IMR-90 (cell line): ENCODE results near the gene TMEM117. TPM values are rescaled to one million over a fixed set of nuclear protein-coding genes. Genes with fewer than 3 reads are reported as not detected.

Experiments
- ATAC-seq: fragments of 200-7000 bp; cut with Tn5 transposase; 2 replicates; pipeline ENCODE4 v1.9.1; 2020; ENCODE audit warnings: low read depth, mild to moderate bottlenecking, moderate library complexity
- BruUV-seq: library from RNA; stranded (reverse); fragments of 400-500 nt; replicated peaks from 2 replicates; lab custom pipeline; 2021; lab: Mats Ljungman, UMichigan
- CTCF ChIA-PET: fragments of 300-600 bp; formaldehyde crosslinking; extraction: SDS; loops from one replicate; lab custom pipeline; 2021; ENCODE audit warnings: antibody characterized with exemption; lab: Yijun Ruan, JAX
- POLR2A ChIA-PET: fragments of 300-600 bp; sonication (Branson Sonifier 250); formaldehyde crosslinking; loops from one replicate; lab custom pipeline; 2022; ENCODE audit warnings: antibody characterized with exemption; ENCODE audit not compliant: unreplicated experiment; lab: Charles Lee
- DNase-seq: peaks from one replicate; pipeline ENCODE4 v3.0.0; 2013
- H2AFZ ChIP-seq: replicated peaks from 2 replicates; pipeline ENCODE3; 2013; ENCODE audit warnings: low read length, mild to moderate bottlenecking; ENCODE audit not compliant: poor library complexity
- H2AK5ac ChIP-seq: 2 replicates; pipeline ENCODE4 v1.6.1; 2013; ENCODE audit warnings: low read depth, low read length, inconsistent platforms
- H2AK9ac ChIP-seq: replicated peaks from 2 replicates; pipeline ENCODE3; 2013; ENCODE audit warnings: mild to moderate bottlenecking, low read depth, low read length, moderate library complexity; ENCODE audit not compliant: poor library complexity
- H2BK120ac ChIP-seq: 2 replicates; pipeline ENCODE4 v1.6.1; 2013; ENCODE audit warnings: low read depth, low read length, inconsistent platforms
- H2BK15ac ChIP-seq: 3 replicates; pipeline ENCODE4 v1.6.1; 2013; ENCODE audit warnings: low read depth, low read length, inconsistent platforms
- H2BK20ac ChIP-seq: 2 replicates; pipeline ENCODE4 v1.6.1; 2013; ENCODE audit warnings: low read depth, mild to moderate bottlenecking, inconsistent platforms, low read length, moderate library complexity
- H2BK5ac ChIP-seq: 2 replicates; pipeline ENCODE4 v1.6.1; 2013; ENCODE audit warnings: mild to moderate bottlenecking, low read depth, low read length, inconsistent platforms; ENCODE audit not compliant: poor library complexity, severe bottlenecking
- H3K14ac ChIP-seq: replicated peaks from 2 replicates; pipeline ENCODE4 v1.6.1; 2013; ENCODE audit warnings: low read depth, low read length, inconsistent platforms
- H3K18ac ChIP-seq: 2 replicates; pipeline ENCODE4 v1.6.1; 2013; ENCODE audit warnings: low read depth, low read length, control low read depth
- H3K23ac ChIP-seq: 2 replicates; pipeline ENCODE4 v1.6.1; 2013; ENCODE audit warnings: low read depth, low read length, inconsistent platforms
- H3K27ac ChIP-seq: 2 replicates; pipeline ENCODE4 v1.5.1; 2013; ENCODE audit warnings: mild to moderate bottlenecking, control low read depth, low read length; ENCODE audit not compliant: insufficient read depth
- H3K27me3 ChIP-seq: 2 replicates; pipeline ENCODE4 v1.6.1; 2013; ENCODE audit warnings: low read length; ENCODE audit not compliant: control insufficient read depth, insufficient read depth
- H3K36me3 ChIP-seq: 2 replicates; pipeline ENCODE4 v1.6.1; 2013; ENCODE audit warnings: low read length, mixed read lengths; ENCODE audit not compliant: control insufficient read depth, insufficient read depth
- H3K4ac ChIP-seq: 2 replicates; pipeline ENCODE4 v1.6.1; 2013; ENCODE audit warnings: low read depth, low read length, inconsistent platforms
- H3K4me1 ChIP-seq: 2 replicates; pipeline ENCODE4 v1.6.1; 2013; ENCODE audit warnings: low read length, mixed read lengths; ENCODE audit not compliant: control insufficient read depth, insufficient read depth
- H3K4me2 ChIP-seq: 2 replicates; pipeline ENCODE4 v1.6.1; 2013; ENCODE audit warnings: low read depth, mild to moderate bottlenecking, control low read depth, low read length, moderate library complexity
- H3K4me3 ChIP-seq: 2 replicates; pipeline ENCODE4 v1.5.1; 2013; ENCODE audit warnings: low read depth, mild to moderate bottlenecking, control low read depth, low read length, moderate library complexity; ENCODE audit not compliant: insufficient read depth
- H3K56ac ChIP-seq: 2 replicates; pipeline ENCODE4 v1.6.1; 2013; ENCODE audit warnings: low read length, inconsistent platforms; ENCODE audit not compliant: insufficient read depth; ENCODE audit errors: extremely low read depth
- H3K79me1 ChIP-seq, 2 experiments: 2 replicates each; pipeline ENCODE4 v1.6.1; 2013; ENCODE audit warnings: low read length in 2 of 2, inconsistent platforms in 1 of 2, low read depth in 1 of 2
- H3K9ac ChIP-seq: 2 replicates; pipeline ENCODE4 v1.6.1; 2013; ENCODE audit warnings: low read depth, low read length, control low read depth
- H3K9me1 ChIP-seq: 2 replicates; pipeline ENCODE4 v1.6.1; 2013; ENCODE audit warnings: low read length, inconsistent platforms; ENCODE audit not compliant: insufficient read depth
- H3K9me3 ChIP-seq: 2 replicates; pipeline ENCODE4 v1.6.1; 2013; ENCODE audit warnings: low read length; ENCODE audit not compliant: control insufficient read depth, insufficient read depth
- H4K20me1 ChIP-seq: 2 replicates; pipeline ENCODE4 v1.6.1; 2013; ENCODE audit warnings: low read length, inconsistent platforms; ENCODE audit not compliant: insufficient read depth
- H4K5ac ChIP-seq: 2 replicates; pipeline ENCODE4 v1.6.1; 2013; ENCODE audit warnings: mild to moderate bottlenecking, low read depth, low read length, control low read depth
- H4K8ac ChIP-seq, 2 experiments: 2 replicates each; pipeline ENCODE4 v1.6.1; 2013; ENCODE audit warnings: low read depth in 2 of 2, low read length in 2 of 2, control low read depth in 1 of 2, inconsistent platforms in 1 of 2
- H4K91ac ChIP-seq: 2 replicates; pipeline ENCODE4 v1.6.1; 2013; ENCODE audit warnings: low read depth, low read length, inconsistent platforms; ENCODE audit not compliant: insufficient read depth
- BHLHE40 ChIP-seq: fragments of 150-350 bp; IDR thresholded peaks from 2 replicates; pipeline ENCODE4 v1.6.1; 2016; ENCODE audit warnings: mild to moderate bottlenecking, low read depth, low read length
- CHD1 ChIP-seq: IDR thresholded peaks from 2 replicates; pipeline ENCODE4 v1.6.1; 2012; ENCODE audit warnings: low read depth, low read length, improper control_type of control experiment
- CTCF ChIP-seq: conservative IDR thresholded peaks from 2 replicates; pipeline ENCODE4 v1.5.1; 2012; ENCODE audit warnings: mild to moderate bottlenecking, low read depth, low read length, improper control_type of control experiment
- ELK1 ChIP-seq: fragments of 150-350 bp; IDR thresholded peaks from 2 replicates; pipeline ENCODE4 v1.6.1; 2016; ENCODE audit warnings: low read depth, mild to moderate bottlenecking, low read length, moderate library complexity, borderline replicate concordance
- FOS ChIP-seq: fragments of 150-350 bp; IDR thresholded peaks from 2 replicates; pipeline ENCODE4 v1.6.1; 2016; ENCODE audit warnings: low read depth, low read length
- MAFK ChIP-seq: IDR thresholded peaks from 2 replicates; pipeline ENCODE4 v1.6.1; 2012; ENCODE audit warnings: low read depth, low read length, improper control_type of control experiment
- MAZ ChIP-seq: IDR thresholded peaks from 2 replicates; pipeline ENCODE4 v1.6.1; 2012; ENCODE audit warnings: low read depth, mild to moderate bottlenecking, low read length, improper control_type of control experiment, moderate library complexity, borderline replicate concordance
- MXI1 ChIP-seq: IDR thresholded peaks from 2 replicates; pipeline ENCODE4 v1.6.1; 2012; ENCODE audit warnings: low read depth, mild to moderate bottlenecking, low read length, moderate library complexity, borderline replicate concordance
- NFE2L2 ChIP-seq: fragments of 150-350 bp; IDR thresholded peaks from 2 replicates; pipeline ENCODE4 v1.6.1; 2016; ENCODE audit warnings: low read depth, mild to moderate bottlenecking, low read length
- POLR2A ChIP-seq: IDR thresholded peaks from 2 replicates; pipeline ENCODE4 v1.6.1; 2012; ENCODE audit warnings: mild to moderate bottlenecking, low read depth, low read length
- RAD21 ChIP-seq: IDR thresholded peaks from 2 replicates; pipeline ENCODE4 v1.6.1; 2012; ENCODE audit warnings: low read length, improper control_type of control experiment
- RCOR1 ChIP-seq: IDR thresholded peaks from 2 replicates; pipeline ENCODE4 v1.6.1; 2012; ENCODE audit warnings: mild to moderate bottlenecking, low read length, improper control_type of control experiment; ENCODE audit not compliant: insufficient replicate concordance
- RFX5 ChIP-seq: IDR thresholded peaks from 2 replicates; pipeline ENCODE4 v1.8.0; 2012; ENCODE audit warnings: low read depth, mild to moderate bottlenecking, low read length, moderate library complexity
- SMC3 ChIP-seq: fragments of 150-350 bp; IDR thresholded peaks from 2 replicates; pipeline ENCODE4 v1.6.1; 2016; ENCODE audit warnings: low read depth, mild to moderate bottlenecking, antibody characterized with exemption, low read length, moderate library complexity
- USF2 ChIP-seq: fragments of 150-350 bp; IDR thresholded peaks from 2 replicates; pipeline ENCODE4 v1.6.1; 2017; ENCODE audit warnings: mild to moderate bottlenecking, antibody characterized with exemption, low read length, low read depth
- WGBS, 2 experiments: methylation state at CpG; one replicate each; pipeline versions ENCODE4 v1.1.5 to v1.1.7; 2013; ENCODE audit warnings: missing lambda C conversion rate in 2 of 2; ENCODE audit not compliant: insufficient read length in 1 of 2; ENCODE audit errors: extremely low coverage in 2 of 2; 5-methylcytosine and 5-hydroxymethylcytosine counted together
- dilution Hi-C: fragments of 300-500 bp; cut with HindIII; formaldehyde crosslinking; loops from one replicate; pipeline ENCODE4 v1.14.3; 2018; ENCODE audit warnings: low sequenced_read_pairs; ENCODE audit not compliant: unreplicated experiment
- in situ Hi-C: fragments of 300-500 bp; cut with MboI; formaldehyde crosslinking; loops from 3 replicates; pipeline ENCODE4 v1.14.3; 2019; ENCODE audit warnings: low sequenced_read_pairs, inconsistent platforms, mixed read lengths
- intact Hi-C: fragments of 100-400 bp; cut with micrococcal nuclease; formaldehyde crosslinking; loops from 2 replicates; pipeline ENCODE4 v1.10.0; 2022
- polyA plus RNA-seq, 3 experiments: library from polyadenylated mRNA; depleted of rRNA; stranded (reverse); fragments of >200 nt; gene quantifications; 2 replicates each; pipeline ENCODE4 v1.2.3, GENCODE V29; 2012; ENCODE audit warnings: low replicate concordance in 1 of 3
- total RNA-seq: library from RNA; depleted of rRNA; stranded (reverse); fragments of >200 nt; gene quantifications from 2 replicates; pipeline ENCODE4 v1.2.3, GENCODE V29; 2012

TMEM117 gene
- total and polyA plus RNA-seq, 2 of the 4 experiments (the other 2 are of a cell fraction) = 8.7 to 21.0 TPM

- intact Hi-C loops = no loop called here
- Histone ChIP-seq H2AFZ (no peak overlapping the region), H2BK15ac (no peak overlapping the region), H3K4me3 (no peak overlapping the region), H2AK9ac (no peak overlapping the region), H4K91ac (no peak overlapping the region), H3K4me1 (no peaks in the 10 kb centered on the region), H2BK20ac (no peak overlapping the region), H3K23ac (no peak overlapping the region), H3K36me3 (no peaks in the 10 kb centered on the region), H3K27me3 (no peaks in the 10 kb centered on the region), H3K9me1 (no peaks in the 10 kb centered on the region), H3K14ac (no peak overlapping the region), H3K4ac (no peak overlapping the region), H3K9ac (no peak overlapping the region), H2AK5ac (no peak overlapping the region), H3K18ac (no peak overlapping the region), H3K27ac (no peak overlapping the region), H3K4me2 (no peak overlapping the region), H4K8ac (no peak overlapping the region), H3K9me3 (no peaks in the 10 kb centered on the region), H3K79me1 (no peaks in the 10 kb centered on the region), H2BK5ac (no peak overlapping the region), H4K20me1 (no peaks in the 10 kb centered on the region), H2BK120ac (no peak overlapping the region), H4K5ac (no peak overlapping the region), H3K56ac (no peak overlapping the region)
- CTCF ChIA-PET = no interaction called here
- in situ Hi-C loops = no loop called here
- BruUV-seq = no TSS peak
- WGBS, 2 experiments = no CpG with 5 or more reads among the region's 2 CpGs
- dilution Hi-C loops = no loop called here
- POLR2A ChIA-PET = no interaction called here
- ATAC-seq (no peak), DNase-seq (no peak)
- no peak for TF ChIP-seq CHD1
- TF ChIP-seq ELK1 = no peak
- no peak for TF ChIP-seq NFE2L2
- TF ChIP-seq RAD21 = no peak
- no peak for TF ChIP-seq FOS
- TF ChIP-seq MAZ = no peak
- no peak for TF ChIP-seq BHLHE40
- no peak for TF ChIP-seq SMC3
- no peak for TF ChIP-seq POLR2A
- no peak for TF ChIP-seq MAFK
- no peak for TF ChIP-seq CTCF
- no peak for TF ChIP-seq MXI1
- TF ChIP-seq RFX5 = no peak
- no peak for TF ChIP-seq RCOR1
- no peak for TF ChIP-seq USF2
Measured at GRCh38 chr12:44223736-44224135, 387.9 kb downstream of the TMEM117 start.
